Sigmoid colon (tissue), 7 donors: ENCODE measurements around the gene SBSN. TPM values are rescaled to one million over a fixed set of nuclear protein-coding genes. Genes with fewer than 3 reads are reported as not detected.

Experiments
- DNase-seq: peaks from one replicate; pipeline ENCODE4 v3.0.0-alpha.2; 2019
- H3K27ac ChIP-seq, 4 donors: fragments of 200-600 bp; sonication (generic); one replicate each; pipeline ENCODE4 v1.5.1; 2016 to 2019; ENCODE audit warnings: mild to moderate bottlenecking in 1 of 4
- H3K27me3 ChIP-seq, 3 donors: fragments of 200-600 bp; sonication (generic); one replicate each; pipeline ENCODE4 v1.5.1; 2019; ENCODE audit warnings: mild to moderate bottlenecking in 1 of 3
- H3K36me3 ChIP-seq, 4 donors: fragments of 200-600 bp; sonication (generic); one replicate each; pipeline ENCODE4 v1.5.1; 2016 to 2019
- H3K4me1 ChIP-seq, 4 donors: fragments of 200-600 bp; sonication (generic); one replicate each; pipeline ENCODE4 v1.5.1; 2017 to 2019
- H3K4me3 ChIP-seq, 4 donors: fragments of 200-600 bp; sonication (generic); one replicate each; pipeline ENCODE4 v1.5.1; 2017 to 2019; ENCODE audit warnings: mild to moderate bottlenecking in 2 of 4, moderate library complexity in 1 of 4
- H3K9me3 ChIP-seq, 4 donors: fragments of 200-600 bp in 3 of 4; sonication (generic) in 3 of 4; one replicate each; pipeline versions ENCODE4 v1.5.1 to v1.6.1; 2013 to 2019
- CTCF ChIP-seq, 4 experiments: fragments of 450-650 bp in 3 of 4; fragments of 200-600 bp in 1 of 4; IDR thresholded peaks; one replicate each; pipeline ENCODE4 v1.5.1; 2016 to 2019; ENCODE audit warnings: antibody characterized with exemption in 4 of 4, mild to moderate bottlenecking in 3 of 4, moderate library complexity in 2 of 4
- EP300 ChIP-seq, 4 donors: sonication (generic); formaldehyde crosslinking; IDR thresholded peaks; one replicate each; pipeline ENCODE4 v1.6.1; 2017; ENCODE audit warnings: antibody characterized with exemption in 4 of 4
- POLR2A ChIP-seq, 2 donors: fragments of 450-650 bp; IDR thresholded peaks; one replicate each; pipeline ENCODE4 v1.6.1; 2016; ENCODE audit warnings: antibody characterized with exemption in 2 of 2, mild to moderate bottlenecking in 2 of 2, moderate library complexity in 2 of 2
- POLR2AphosphoS5 ChIP-seq, 4 donors: sonication (generic); formaldehyde crosslinking; IDR thresholded peaks; one replicate each; pipeline ENCODE4 v1.6.1; 2017; ENCODE audit warnings: antibody characterized with exemption in 4 of 4
- WGBS, 2 donors: extraction: QIAGEN DNeasy Blood & Tissue Kit; methylation state at CpG; one replicate each; pipeline ENCODE4 v1.1.7; 2013; 5-methylcytosine and 5-hydroxymethylcytosine counted together
- intact Hi-C: fragments of 100-400 bp; cut with DNase I; formaldehyde crosslinking; loops from one replicate; pipeline ENCODE4 v1.15.1; 2023
- polyA plus RNA-seq, 3 donors: library from polyadenylated mRNA; stranded (reverse); fragments of 200-250 nt; gene quantifications; one replicate each; pipeline ENCODE4 v1.2.3, GENCODE V29; 2013
- total RNA-seq, 4 donors: library from RNA; depleted of rRNA; stranded (reverse); fragments of >200 nt; gene quantifications; one replicate each; pipeline ENCODE4 v1.1.0, GENCODE V29; 2016
- donor health status: healthy with polysubstance abuse.
- donor health status: Bipolar disorder and iron deficiency.
- donor health status: healthy.

Gene SBSN
- total and polyA plus RNA-seq, 7 donors: 0.17 to 1.2 TPM; not detected in 5

- Histone ChIP-seq H3K4me1 (peaks cover 0 to 15% (median 11%) of the 10 kb centered on the region in 4 donors), H3K27me3 (peaks cover 8 to 60% (median 45%) of the 10 kb centered on the region in 3 donors), H3K27ac (no peak overlapping the region), H3K36me3 (no peaks in the 10 kb centered on the region), H3K4me3 (no peak overlapping the region), H3K9me3 (no peaks in the 10 kb centered on the region)
- no peak for TF ChIP-seq EP300 (IDR thresholded peaks at IDR 0.05)
- no peak for TF ChIP-seq CTCF (IDR thresholded peaks at IDR 0.05)
- no peak for TF ChIP-seq POLR2A (IDR thresholded peaks at IDR 0.05)
- no peak for TF ChIP-seq POLR2AphosphoS5 (IDR thresholded peaks at IDR 0.05)
- WGBS, 2 donors: 25 to 33% methylated on average over 20 of the region's 20 CpGs
- intact Hi-C loops: no loop called here
- DNase-seq: no peak
These were observed 13.8 kb downstream of the SBSN start for GRCh38 chr19:35514282-35514809.

GRCh38 chr19:35513628-35514281 lies 14.4 kb downstream of the SBSN start, which contains the start of gene DMKN:
TSS of gene DMKN (minus strand) at chr19:35513649. CDS start at chr19:35513475, 174 bp downstream.
- peaks cover 8 to 66% (median 49%) of the 10 kb centered on the region in 3 donors for H3K27me3 ChIP-seq
- WGBS, 2 donors: 31 to 33% methylated on average over 15 of the region's 15 CpGs

GRCh38 chr19:35512831-35513627 lies 15.1 kb downstream of the SBSN start:
- TF ChIP-seq EP300 (IDR thresholded peaks at IDR 0.05) (no peak), POLR2AphosphoS5 (IDR thresholded peaks at IDR 0.05) (no peak), POLR2A (IDR thresholded peaks at IDR 0.05) (no peak), CTCF (IDR thresholded peaks at IDR 0.05) (no peak)
- Histone ChIP-seq H3K27me3 (peaks cover 8 to 73% (median 51%) of the 10 kb centered on the region in 3 donors), H3K9me3 (no peaks in the 10 kb centered on the region)

More at GRCh38 chr19:35513628-35514281, 14.4 kb downstream of the SBSN start, which contains the start of gene DMKN:
- no peak for TF ChIP-seq CTCF (IDR thresholded peaks at IDR 0.05)
- TF ChIP-seq EP300 (IDR thresholded peaks at IDR 0.05): no peak
- TF ChIP-seq POLR2A (IDR thresholded peaks at IDR 0.05): no peak
- no peak for TF ChIP-seq POLR2AphosphoS5 (IDR thresholded peaks at IDR 0.05)
- H3K4me3 ChIP-seq: no peak within 1 kb of the TSS
- H3K4me1 ChIP-seq: peaks cover 0 to 15% (median 11%) of the 10 kb centered on the region in 4 donors
- intact Hi-C loops: no loop called here
- no peaks in the 10 kb centered on the region for H3K9me3 ChIP-seq
- no peak within 1 kb of the TSS for H3K27ac ChIP-seq
- no peaks in the 10 kb centered on the region for H3K36me3 ChIP-seq
- no peak for DNase-seq

GRCh38 chr19:35511337-35511736 lies 16.8 kb downstream of the SBSN start:
- H3K27ac ChIP-seq: no peak overlapping the region
- no peak for DNase-seq
- no peak overlapping the region for H3K4me3 ChIP-seq
- no peaks in the 10 kb centered on the region for H3K9me3 ChIP-seq
- WGBS, 2 donors: 73 to 75% methylated on average over 7 of the region's 7 CpGs
- intact Hi-C loops: no loop called here
- H3K27me3 ChIP-seq: peaks cover 8 to 88% (median 61%) of the 10 kb centered on the region in 3 donors
- H3K4me1 ChIP-seq: peaks cover 0 to 15% (median 11%) of the 10 kb centered on the region in 4 donors
- no peaks in the 10 kb centered on the region for H3K36me3 ChIP-seq
- TF ChIP-seq CTCF (IDR thresholded peaks at IDR 0.05): no peak
- TF ChIP-seq EP300 (IDR thresholded peaks at IDR 0.05): no peak
- no peak for TF ChIP-seq POLR2AphosphoS5 (IDR thresholded peaks at IDR 0.05)
- TF ChIP-seq POLR2A (IDR thresholded peaks at IDR 0.05): no peak

More at GRCh38 chr19:35512831-35513627, 15.1 kb downstream of the SBSN start:
- no peak overlapping the region for H3K4me3 ChIP-seq
- intact Hi-C loops: no loop called here
- no peaks in the 10 kb centered on the region for H3K36me3 ChIP-seq
- DNase-seq: no peak
- H3K4me1 ChIP-seq: peaks cover 0 to 15% (median 11%) of the 10 kb centered on the region in 4 donors
- no peak overlapping the region for H3K27ac ChIP-seq
- 86 to 88% methylated on average over 15 of the region's 15 CpGs for WGBS, 2 donors
